Uterus (tissue), 4 donors: ENCODE measurements around the gene ZNF547. TPM values are rescaled to one million over a fixed set of nuclear protein-coding genes. Genes with fewer than 3 reads are reported as not detected.

Source experiments
- DNase-seq, 2 donors: peaks; one replicate each; pipeline ENCODE4 v3.0.0-alpha.2; 2019 to 2020
- H3K27ac ChIP-seq, 2 donors: fragments of 200-600 bp; sonication (generic); 1 replicate in 1 of 2; 2 replicates in 1 of 2; pipeline ENCODE4 v1.5.1; 2016 to 2018
- H3K27me3 ChIP-seq, 2 donors: fragments of 200-600 bp; sonication (generic); one replicate each; pipeline ENCODE4 v1.5.1; 2018 to 2019; ENCODE audit warnings: control low read depth in 1 of 2
- H3K36me3 ChIP-seq, 2 donors: fragments of 200-600 bp; sonication (generic); one replicate each; pipeline ENCODE4 v1.5.1; 2019; ENCODE audit warnings: control low read depth in 1 of 2
- H3K4me1 ChIP-seq, 2 donors: fragments of 200-600 bp; sonication (generic); one replicate each; pipeline ENCODE4 v1.5.1; 2018 to 2019; ENCODE audit warnings: control low read depth in 1 of 2
- H3K4me3 ChIP-seq, 2 donors: fragments of 200-600 bp; sonication (generic); 1 replicate in 1 of 2; 2 replicates in 1 of 2; pipeline ENCODE4 v1.5.1; 2018 to 2019; ENCODE audit warnings: mild to moderate bottlenecking in 1 of 2
- H3K9me3 ChIP-seq, 2 donors: fragments of 200-600 bp; sonication (generic); one replicate each; pipeline ENCODE4 v1.5.1; 2019; ENCODE audit warnings: control low read depth in 1 of 2
- CTCF ChIP-seq, 4 experiments: fragments of 200-600 bp in 2 of 4; fragments of 450-650 bp in 2 of 4; sonication (generic) in 2 of 4; IDR thresholded peaks; one replicate each; pipeline ENCODE4 v1.5.1; 2016 to 2019; ENCODE audit warnings: antibody characterized with exemption in 4 of 4, mild to moderate bottlenecking in 2 of 4, moderate library complexity in 1 of 4
- POLR2A ChIP-seq, 2 donors: fragments of 450-650 bp; IDR thresholded peaks; one replicate each; pipeline ENCODE4 v1.6.1; 2016; ENCODE audit warnings: antibody characterized with exemption in 2 of 2, mild to moderate bottlenecking in 1 of 2, moderate library complexity in 1 of 2
- intact Hi-C: fragments of 100-400 bp; cut with DNase I; formaldehyde crosslinking; loops from one replicate; pipeline ENCODE4 v1.15.1; 2023; ENCODE audit warnings: low total_unique reads
- total RNA-seq, 4 donors: library from RNA; depleted of rRNA in 3 of 4; stranded (reverse); fragments of >200 nt in 3 of 4; gene quantifications; one replicate each; pipeline versions ENCODE4 v1.1.0 to v1.2.4, GENCODE V29; 2014 to 2023
- donor health status: DM: yes; HTN: yes; CAD: no.

ZNF547 gene
- 1 to 10 TPM in 2 of 4 donors, not detected in 2; 2.1 to 5.7 TPM for total RNA-seq

- Histone ChIP-seq H3K4me3 (peak within 1 kb of the TSS; percentile 59 to 78), H3K27ac (peak within 1 kb of the TSS; percentile 81 to 97), H3K4me1 (no peaks in the 10 kb centered on the region), H3K27me3 (no peaks in the 10 kb centered on the region), H3K36me3 (no peaks in the 10 kb centered on the region), H3K9me3 (peaks cover 0 to 35% of the 10 kb centered on the region in 2 donors)
- TF ChIP-seq POLR2A (IDR thresholded peaks at IDR 0.05): peak in 1 of 2 donors; percentile 52
- TF ChIP-seq CTCF (IDR thresholded peaks at IDR 0.05): peak in 1 of 4 experiments; percentile 16
- intact Hi-C loops: no loop called here
- peak; percentile 97 to 99 for DNase-seq
These were observed at the start of gene ZNF547, which contains the start of gene TRAPPC2B for GRCh38 chr19:57362997-57363687. Gene ZNF547, plus strand, starts transcription at chr19:57363551. Its CDS starts 5,005 bp downstream, at chr19:57368556. Gene TRAPPC2B, plus strand, starts transcription at chr19:57363551. Its CDS starts 1,283 bp downstream, at chr19:57364834.

GRCh38 chr19:57314146-57314545 lies 49.2 kb upstream of the ZNF547 start:
- TF ChIP-seq CTCF (IDR thresholded peaks at IDR 0.05): no peak
- no peak for TF ChIP-seq POLR2A (IDR thresholded peaks at IDR 0.05)
- intact Hi-C loops: no loop called here

GRCh38 chr19:57317503-57317902 lies 45.8 kb upstream of the ZNF547 start:
- intact Hi-C loops: no loop called here
- Histone ChIP-seq H3K4me1 (no peaks in the 10 kb centered on the region), H3K9me3 (no peaks in the 10 kb centered on the region), H3K36me3 (no peaks in the 10 kb centered on the region), H3K27me3 (no peaks in the 10 kb centered on the region), H3K27ac (no peak overlapping the region), H3K4me3 (no peak overlapping the region)
- DNase-seq: no peak
- TF ChIP-seq POLR2A (IDR thresholded peaks at IDR 0.05) (no peak), CTCF (IDR thresholded peaks at IDR 0.05) (no peak)

More at GRCh38 chr19:57314146-57314545, 49.2 kb upstream of the ZNF547 start:
- Histone ChIP-seq H3K27me3 (no peaks in the 10 kb centered on the region), H3K36me3 (no peaks in the 10 kb centered on the region), H3K9me3 (no peaks in the 10 kb centered on the region), H3K27ac (no peak overlapping the region), H3K4me1 (no peaks in the 10 kb centered on the region), H3K4me3 (no peak overlapping the region)
- DNase-seq: no peak

GRCh38 chr19:57319869-57320179 lies 43.5 kb upstream of the ZNF547 start:
- TF ChIP-seq CTCF (IDR thresholded peaks at IDR 0.05): no peak
- TF ChIP-seq POLR2A (IDR thresholded peaks at IDR 0.05): no peak
- Histone ChIP-seq H3K27ac (peak overlapping the region; percentile 77 to 83), H3K27me3 (no peaks in the 10 kb centered on the region), H3K4me1 (no peaks in the 10 kb centered on the region), H3K4me3 (peak overlapping the region; percentile 81 to 93), H3K36me3 (no peaks in the 10 kb centered on the region), H3K9me3 (peaks cover 0 to 16% of the 10 kb centered on the region in 2 donors)
- no peak for DNase-seq
- intact Hi-C loops: no loop called here
